GM19023 (cell line): ENCODE data around the gene GGACT.

Experiments
- ATAC-seq: cut with Tn5 transposase; IDR thresholded peaks from one replicate; pipeline ENCODE4 v1.9.1; 2021; ENCODE audit warnings: mild to moderate bottlenecking, moderate library complexity; ENCODE audit not compliant: unreplicated experiment

Gene GGACT

GRCh38 chr13:100515410-100515800 is 73.2 kb downstream of the GGACT start:
- no peak for ATAC-seq

- ATAC-seq = peak; percentile 98
Measured at GRCh38 chr13:100514788-100515409, 73.7 kb downstream of the GGACT start.

GRCh38 chr13:100513987-100514670 is 74.5 kb downstream of the GGACT start:
- ATAC-seq = no peak

- ATAC-seq = no peak
Measured at GRCh38 chr13:100513171-100513570, 75.4 kb downstream of the GGACT start.

- no peak for ATAC-seq
Measured at GRCh38 chr13:100512422-100512821, 76.2 kb downstream of the GGACT start.

GRCh38 chr13:100511466-100511865 is 77.1 kb downstream of the GGACT start:
- no peak for ATAC-seq

- ATAC-seq = no peak
Measured at GRCh38 chr13:100510208-100510957, 78.2 kb downstream of the GGACT start.

- no peak for ATAC-seq
Measured at GRCh38 chr13:100508996-100509395, 79.6 kb downstream of the GGACT start.

- ATAC-seq = no peak
Measured at GRCh38 chr13:100508455-100508854, 80.1 kb downstream of the GGACT start.

- ATAC-seq = no peak
Measured at GRCh38 chr13:100506600-100507422, 81.8 kb downstream of the GGACT start.

- ATAC-seq = peak; percentile 79
Measured at GRCh38 chr13:100506154-100506553, 82.4 kb downstream of the GGACT start.

- ATAC-seq = no peak
Measured at GRCh38 chr13:100503622-100504021, 85.0 kb downstream of the GGACT start.

- ATAC-seq = no peak
Measured at GRCh38 chr13:100502446-100502845, 86.1 kb downstream of the GGACT start.

- no peak for ATAC-seq
Measured at GRCh38 chr13:100497389-100497788, 91.2 kb downstream of the GGACT start.

- no peak for ATAC-seq
Measured at GRCh38 chr13:100495455-100495854, 93.1 kb downstream of the GGACT start.

GRCh38 chr13:100493418-100493817 is 95.2 kb downstream of the GGACT start:
- ATAC-seq = no peak

GRCh38 chr13:100491164-100491842 is 97.3 kb downstream of the GGACT start:
- no peak for ATAC-seq

- ATAC-seq = no peak
Measured at GRCh38 chr13:100490692-100491091, 97.9 kb downstream of the GGACT start.

GRCh38 chr13:100485265-100485664 is 103.3 kb downstream of the GGACT start:
- no peak for ATAC-seq

GRCh38 chr13:100484702-100485101 is 103.9 kb downstream of the GGACT start:
- no peak for ATAC-seq
